Measurements from ENCODE around the gene SLC35F3. TPM values are rescaled to one million over a fixed set of nuclear protein-coding genes. Genes with fewer than 3 reads are reported as not detected.

Gene SLC35F3
- total RNA-seq, 2 experiments from 2014 or later: 0.08 TPM; not detected in 1

DNA sequence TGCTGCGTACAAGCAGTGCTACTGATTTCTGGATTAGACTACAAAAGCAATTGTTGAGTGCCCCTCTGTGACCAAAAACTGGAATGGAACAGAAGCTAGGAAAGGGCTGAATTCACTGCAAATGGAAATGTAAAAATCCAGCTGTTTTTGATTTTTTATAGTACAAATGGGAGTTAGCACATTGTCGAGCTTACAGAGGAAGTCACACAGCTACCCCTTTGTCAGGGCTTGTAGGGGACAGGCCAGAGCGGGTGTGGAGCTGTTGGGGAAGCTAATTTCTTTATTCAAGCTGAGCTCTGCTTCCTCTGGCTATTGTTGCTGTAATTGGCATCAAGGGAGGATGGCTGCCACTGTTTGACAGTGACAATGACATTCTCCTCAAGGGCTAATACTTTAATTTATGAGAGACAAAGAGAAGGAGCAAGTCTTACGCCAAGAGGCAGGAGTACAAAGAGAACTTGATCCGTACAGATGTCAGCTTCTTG lies 96.1 kb downstream of the SLC35F3 start:
- Histone ChIP-seq H3K4me1 (ENCODE audit: insufficient read depth, low read length) (no peaks in the 10 kb centered on the region), H3K9me3 (ENCODE audit: control insufficient read depth in 1 of 2, insufficient read depth in 1 of 2, low read length in 2 of 2) (no peaks in the 10 kb centered on the region), H3K27ac (ENCODE audit: low read depth in 1 of 2, low read length in 2 of 2) (no peak overlapping the region), H3K36me3 (ENCODE audit: insufficient read depth, low read length) (no peaks in the 10 kb centered on the region), H3K4me3 (ENCODE audit: low read length) (no peak overlapping the region), H3K27me3 (ENCODE audit: control insufficient read depth in 1 of 2, insufficient read depth in 2 of 2, low read length in 2 of 2) (peaks cover 4 to 5% of the 10 kb centered on the region in 2 experiments)
- Mint-ChIP-seq H3K27me3 (peaks cover 21% of the 10 kb centered on the region), H3K9me3 (no peaks in the 10 kb centered on the region), H3K4me3 (no peak overlapping the region), H3K4me1 (ENCODE audit: low read depth) (no peaks in the 10 kb centered on the region), H3K36me3 (ENCODE audit: low read depth) (no peaks in the 10 kb centered on the region), H3K27ac (no peak overlapping the region)
- TF ChIP-seq, protein P1, sequence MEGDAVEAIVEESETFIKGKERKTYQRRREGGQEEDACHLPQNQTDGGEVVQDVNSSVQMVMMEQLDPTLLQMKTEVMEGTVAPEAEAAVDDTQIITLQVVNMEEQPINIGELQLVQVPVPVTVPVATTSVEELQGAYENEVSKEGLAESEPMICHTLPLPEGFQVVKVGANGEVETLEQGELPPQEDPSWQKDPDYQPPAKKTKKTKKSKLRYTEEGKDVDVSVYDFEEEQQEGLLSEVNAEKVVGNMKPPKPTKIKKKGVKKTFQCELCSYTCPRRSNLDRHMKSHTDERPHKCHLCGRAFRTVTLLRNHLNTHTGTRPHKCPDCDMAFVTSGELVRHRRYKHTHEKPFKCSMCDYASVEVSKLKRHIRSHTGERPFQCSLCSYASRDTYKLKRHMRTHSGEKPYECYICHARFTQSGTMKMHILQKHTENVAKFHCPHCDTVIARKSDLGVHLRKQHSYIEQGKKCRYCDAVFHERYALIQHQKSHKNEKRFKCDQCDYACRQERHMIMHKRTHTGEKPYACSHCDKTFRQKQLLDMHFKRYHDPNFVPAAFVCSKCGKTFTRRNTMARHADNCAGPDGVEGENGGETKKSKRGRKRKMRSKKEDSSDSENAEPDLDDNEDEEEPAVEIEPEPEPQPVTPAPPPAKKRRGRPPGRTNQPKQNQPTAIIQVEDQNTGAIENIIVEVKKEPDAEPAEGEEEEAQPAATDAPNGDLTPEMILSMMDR (IDR thresholded peaks at IDR 0.05): no peak
- DNase-seq (no peak), ATAC-seq (ENCODE audit: poor library complexity) (no peak)
- ChIA-PET CTCF (no interaction called here), POLR2A (no interaction called here)
- intact Hi-C loops (cut with DNase I, micrococcal nuclease): no loop called here

DNA sequence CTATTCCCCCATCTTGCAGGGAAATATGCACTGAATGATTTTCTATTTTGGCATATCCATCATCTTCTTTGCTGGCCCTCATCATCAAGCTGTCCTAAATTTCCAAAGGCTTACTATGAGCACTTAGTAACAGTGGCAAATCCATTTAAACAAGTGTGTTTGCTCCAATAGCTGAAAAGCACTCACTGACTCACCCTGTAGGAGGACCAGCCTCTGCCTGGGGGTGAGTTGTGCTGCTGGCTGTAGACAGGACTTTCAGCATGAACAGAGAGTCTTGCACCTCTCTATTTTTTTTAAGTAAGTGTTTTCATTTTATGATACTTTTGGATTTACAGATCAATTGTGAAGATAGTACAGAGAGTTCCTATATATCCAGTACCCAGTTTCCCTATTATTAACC lies 97.3 kb downstream of the SLC35F3 start:
- H3K4me1 ChIP-seq (ENCODE audit: insufficient read depth, low read length): no peaks in the 10 kb centered on the region
- H3K27ac ChIP-seq (ENCODE audit: low read depth in 1 of 2, low read length in 2 of 2): no peak overlapping the region
- peaks cover 4 to 5% of the 10 kb centered on the region in 2 experiments for H3K27me3 ChIP-seq (ENCODE audit: control insufficient read depth in 1 of 2, insufficient read depth in 2 of 2, low read length in 2 of 2)
- no peaks in the 10 kb centered on the region for H3K4me1 Mint-ChIP-seq (ENCODE audit: low read depth)
- H3K9me3 ChIP-seq (ENCODE audit: control insufficient read depth in 1 of 2, insufficient read depth in 1 of 2, low read length in 2 of 2): no peaks in the 10 kb centered on the region
- DNase-seq: no peak
- POLR2A ChIA-PET: no interaction called here
- H3K27ac Mint-ChIP-seq: no peak overlapping the region
- no peaks in the 10 kb centered on the region for H3K36me3 ChIP-seq (ENCODE audit: insufficient read depth, low read length)
- H3K36me3 Mint-ChIP-seq (ENCODE audit: low read depth): no peaks in the 10 kb centered on the region
- CTCF ChIA-PET: no interaction called here
- H3K27me3 Mint-ChIP-seq: peaks cover 30% of the 10 kb centered on the region
- H3K9me3 Mint-ChIP-seq: no peaks in the 10 kb centered on the region
- no peak for ATAC-seq (ENCODE audit: poor library complexity)
- no peak overlapping the region for H3K4me3 Mint-ChIP-seq
- TF ChIP-seq, protein P1 (IDR thresholded peaks at IDR 0.05): no peak
- intact Hi-C loops (cut with DNase I, micrococcal nuclease): no loop called here
- H3K4me3 ChIP-seq (ENCODE audit: low read length): no peak overlapping the region

DNA sequence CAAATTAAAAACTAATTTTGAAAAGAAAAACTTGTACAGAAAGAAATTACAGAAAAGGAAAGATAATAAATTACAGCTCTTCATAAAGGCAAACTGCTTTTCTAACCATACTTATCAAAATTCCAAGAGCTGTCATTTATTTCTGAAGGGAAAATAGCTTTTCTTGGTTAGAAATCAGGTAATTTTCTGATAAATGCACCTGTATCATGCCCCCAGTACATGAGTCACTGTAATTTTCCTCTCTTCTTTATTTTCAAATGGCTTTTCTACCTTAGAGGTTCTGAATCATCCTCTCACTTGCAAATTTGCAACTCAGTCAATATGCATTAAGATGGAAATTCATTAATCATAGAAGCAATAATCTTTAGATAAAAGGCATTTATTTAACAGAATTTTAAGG lies 100.1 kb downstream of the SLC35F3 start:
- H3K4me1 ChIP-seq (ENCODE audit: insufficient read depth, low read length): no peaks in the 10 kb centered on the region
- intact Hi-C loops (cut with DNase I, micrococcal nuclease): no loop called here
- Mint-ChIP-seq H3K36me3 (ENCODE audit: low read depth) (no peaks in the 10 kb centered on the region), H3K27ac (no peak overlapping the region), H3K4me3 (no peak overlapping the region), H3K4me1 (ENCODE audit: low read depth) (no peaks in the 10 kb centered on the region), H3K27me3 (peaks cover 36% of the 10 kb centered on the region), H3K9me3 (no peaks in the 10 kb centered on the region)
- no peak overlapping the region for H3K4me3 ChIP-seq (ENCODE audit: low read length)
- H3K9me3 ChIP-seq (ENCODE audit: control insufficient read depth in 1 of 2, insufficient read depth in 1 of 2, low read length in 2 of 2): peaks cover 0 to 5% of the 10 kb centered on the region in 2 experiments
- H3K27ac ChIP-seq (ENCODE audit: low read depth in 1 of 2, low read length in 2 of 2): no peak overlapping the region
- POLR2A ChIA-PET: no interaction called here
- peaks cover 0 to 5% of the 10 kb centered on the region in 2 experiments for H3K27me3 ChIP-seq (ENCODE audit: control insufficient read depth in 1 of 2, insufficient read depth in 2 of 2, low read length in 2 of 2)
- ATAC-seq (ENCODE audit: poor library complexity) (no peak), DNase-seq (no peak)
- TF ChIP-seq, protein P1 (IDR thresholded peaks at IDR 0.05): no peak
- no peaks in the 10 kb centered on the region for H3K36me3 ChIP-seq (ENCODE audit: insufficient read depth, low read length)
- CTCF ChIA-PET: no interaction called here

All from CD4-positive, alpha-beta T cell (primary cell).